ENCODE results near the gene ANKS6.

- TF ChIP-seq CTCF (IDR thresholded peaks at IDR 0.05) = no peak
- no peak for TF ChIP-seq EP300 (IDR thresholded peaks at IDR 0.05)
- no peak for TF ChIP-seq POLR2A (IDR thresholded peaks at IDR 0.05)
These were observed 1.9 kb upstream of the ANKS6 start for GRCh38 chr9:98798254-98798653.
